Ascending aorta (tissue), 2 donors: ENCODE measurements around the gene ABHD18. TPM values are rescaled to one million over a fixed set of nuclear protein-coding genes. Genes with fewer than 3 reads are reported as not detected.
"Not testable (repeated sequence)": the region's sequence is repeated elsewhere in the genome, so short reads cannot be mapped to it uniquely, and the experiment has no call there.

Experiments used
- DNase-seq, 2 donors: peaks; one replicate each; pipeline ENCODE4 v3.0.0-alpha.2; 2019; ENCODE audit warnings: low spot score in 2 of 2
- H3K27ac ChIP-seq, 2 donors: fragments of 200-600 bp; sonication (generic); one replicate each; pipeline ENCODE4 v1.5.1; 2016 to 2017; ENCODE audit warnings: mild to moderate bottlenecking in 1 of 2
- H3K27me3 ChIP-seq: fragments of 200-600 bp; sonication (generic); one replicate; pipeline ENCODE4 v1.5.1; 2017
- H3K36me3 ChIP-seq, 2 donors: fragments of 200-600 bp; sonication (generic); one replicate each; pipeline ENCODE4 v1.5.1; 2016
- H3K4me1 ChIP-seq, 2 donors: fragments of 200-600 bp; sonication (generic); one replicate each; pipeline ENCODE4 v1.5.1; 2016 to 2017; ENCODE audit warnings: mild to moderate bottlenecking in 1 of 2
- H3K4me3 ChIP-seq, 2 donors: fragments of 200-600 bp; sonication (generic); one replicate each; pipeline ENCODE4 v1.5.1; 2016 to 2017; ENCODE audit warnings: mild to moderate bottlenecking in 1 of 2
- H3K9me3 ChIP-seq, 2 donors: fragments of 200-600 bp; sonication (generic); one replicate each; pipeline ENCODE4 v1.5.1; 2016
- intact Hi-C: fragments of 100-400 bp; cut with DNase I; formaldehyde crosslinking; loops from one replicate; pipeline ENCODE4 v1.15.1; 2023
- total RNA-seq: library from RNA; depleted of rRNA; stranded (reverse); fragments of >200 nt; gene quantifications from one replicate; pipeline ENCODE4 v1.1.0, GENCODE V29; 2016
- TF ChIP-seq, protein P1 (sequence below), 3 experiments: fragments of 200-600 bp in 2 of 3; fragments of 450-650 bp in 1 of 3; sonication (generic) in 2 of 3; IDR thresholded peaks; one replicate each; pipeline ENCODE4 v1.5.1; 2016 to 2019; ENCODE audit warnings: antibody characterized with exemption in 3 of 3, mild to moderate bottlenecking in 1 of 3, moderate library complexity in 1 of 3

ABHD18 gene
- total RNA-seq, 1 donor from 2014 or later = 3.5 TPM

DNA sequence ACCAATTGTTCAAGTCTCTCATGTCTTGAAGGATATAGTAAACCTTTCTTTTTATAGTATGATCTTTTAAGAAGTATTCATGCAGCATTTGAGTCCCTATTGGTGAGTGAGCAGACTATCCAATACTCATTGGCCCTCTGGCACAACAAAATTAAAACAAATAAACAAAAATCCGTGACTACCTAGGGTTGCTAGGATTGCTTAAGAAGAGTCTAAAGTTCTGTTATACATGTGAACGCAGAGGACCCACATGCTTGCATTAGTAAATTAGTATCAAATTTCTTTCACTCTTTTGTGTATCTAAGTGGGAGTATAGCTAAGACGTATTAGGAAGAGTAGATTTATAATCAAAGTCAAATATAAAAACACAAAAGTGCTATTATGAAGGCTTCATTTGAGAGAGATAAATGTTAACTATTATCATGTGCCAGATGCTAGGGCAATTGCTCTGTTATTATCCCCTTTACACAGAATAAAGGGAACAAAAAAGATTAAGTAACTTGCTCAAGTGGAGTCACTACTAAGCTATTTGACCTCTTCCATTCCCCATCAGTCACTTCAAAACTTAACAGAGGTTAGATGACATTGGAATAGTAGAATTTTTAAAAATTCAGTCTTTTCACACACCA, 66.7 kb downstream of the ABHD18 start:
- no peaks in the 10 kb centered on the region for H3K4me1 ChIP-seq
- H3K36me3 ChIP-seq = peaks cover 16 to 47% of the 10 kb centered on the region in 2 donors
- no peaks in the 10 kb centered on the region for H3K9me3 ChIP-seq
- no peak for DNase-seq
- TF ChIP-seq, protein P1, sequence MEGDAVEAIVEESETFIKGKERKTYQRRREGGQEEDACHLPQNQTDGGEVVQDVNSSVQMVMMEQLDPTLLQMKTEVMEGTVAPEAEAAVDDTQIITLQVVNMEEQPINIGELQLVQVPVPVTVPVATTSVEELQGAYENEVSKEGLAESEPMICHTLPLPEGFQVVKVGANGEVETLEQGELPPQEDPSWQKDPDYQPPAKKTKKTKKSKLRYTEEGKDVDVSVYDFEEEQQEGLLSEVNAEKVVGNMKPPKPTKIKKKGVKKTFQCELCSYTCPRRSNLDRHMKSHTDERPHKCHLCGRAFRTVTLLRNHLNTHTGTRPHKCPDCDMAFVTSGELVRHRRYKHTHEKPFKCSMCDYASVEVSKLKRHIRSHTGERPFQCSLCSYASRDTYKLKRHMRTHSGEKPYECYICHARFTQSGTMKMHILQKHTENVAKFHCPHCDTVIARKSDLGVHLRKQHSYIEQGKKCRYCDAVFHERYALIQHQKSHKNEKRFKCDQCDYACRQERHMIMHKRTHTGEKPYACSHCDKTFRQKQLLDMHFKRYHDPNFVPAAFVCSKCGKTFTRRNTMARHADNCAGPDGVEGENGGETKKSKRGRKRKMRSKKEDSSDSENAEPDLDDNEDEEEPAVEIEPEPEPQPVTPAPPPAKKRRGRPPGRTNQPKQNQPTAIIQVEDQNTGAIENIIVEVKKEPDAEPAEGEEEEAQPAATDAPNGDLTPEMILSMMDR (IDR thresholded peaks at IDR 0.05) = no peak
- no peak overlapping the region for H3K27ac ChIP-seq
- intact Hi-C loops = no loop called here
- no peaks in the 10 kb centered on the region for H3K27me3 ChIP-seq
- no peak overlapping the region for H3K4me3 ChIP-seq

DNA sequence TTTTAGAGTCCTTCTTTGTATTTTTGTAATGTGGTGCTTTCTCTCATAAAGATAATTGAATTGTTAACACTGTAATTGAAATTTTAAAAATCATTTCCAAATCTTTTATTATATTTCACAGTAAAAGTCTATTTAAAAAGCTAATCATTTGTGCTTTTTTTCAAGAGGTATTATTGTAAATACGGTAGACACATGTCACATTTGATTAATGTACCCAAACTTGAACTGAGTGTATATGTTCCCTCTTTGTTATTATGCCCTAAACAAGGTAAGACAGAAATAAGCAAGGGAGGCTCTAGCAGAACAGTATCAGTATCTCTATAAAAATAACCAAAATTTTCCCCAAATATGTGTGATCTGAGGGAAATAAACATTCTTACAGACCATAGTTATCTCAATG, 74.4 kb downstream of the ABHD18 start:
- DNase-seq = no peak
- Histone ChIP-seq H3K27ac (no peak overlapping the region), H3K27me3 (no peaks in the 10 kb centered on the region), H3K4me3 (no peak overlapping the region), H3K36me3 (no peaks in the 10 kb centered on the region), H3K4me1 (no peaks in the 10 kb centered on the region), H3K9me3 (no peaks in the 10 kb centered on the region)
- TF ChIP-seq, protein P1 (IDR thresholded peaks at IDR 0.05) = no peak
- intact Hi-C loops = no loop called here

DNA sequence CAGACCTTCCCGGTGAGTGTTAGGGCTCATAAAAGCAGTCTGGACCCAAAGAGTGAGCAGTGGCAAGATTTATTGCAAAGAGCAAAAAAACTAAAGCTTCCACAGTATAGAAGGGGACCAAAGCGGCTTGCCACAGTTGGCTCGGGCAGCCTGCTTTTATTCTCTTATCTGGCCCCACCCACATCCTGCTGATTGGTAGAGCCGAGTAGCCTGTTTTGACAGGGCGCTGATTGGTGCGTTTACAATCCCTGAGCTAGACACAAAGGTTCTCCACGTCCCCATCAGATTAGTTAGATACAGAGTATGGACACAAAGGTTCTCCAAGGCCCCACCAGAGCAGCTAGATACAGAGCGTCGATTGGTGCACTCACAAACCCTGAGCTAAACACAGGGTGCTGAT, 81.8 kb downstream of the ABHD18 start:
- intact Hi-C loops, DNase-seq, H3K36me3 ChIP-seq, H3K9me3 ChIP-seq, H3K4me3 ChIP-seq, H3K4me1 ChIP-seq, H3K27ac ChIP-seq, H3K27me3 ChIP-seq: not testable (repeated sequence)

DNA sequence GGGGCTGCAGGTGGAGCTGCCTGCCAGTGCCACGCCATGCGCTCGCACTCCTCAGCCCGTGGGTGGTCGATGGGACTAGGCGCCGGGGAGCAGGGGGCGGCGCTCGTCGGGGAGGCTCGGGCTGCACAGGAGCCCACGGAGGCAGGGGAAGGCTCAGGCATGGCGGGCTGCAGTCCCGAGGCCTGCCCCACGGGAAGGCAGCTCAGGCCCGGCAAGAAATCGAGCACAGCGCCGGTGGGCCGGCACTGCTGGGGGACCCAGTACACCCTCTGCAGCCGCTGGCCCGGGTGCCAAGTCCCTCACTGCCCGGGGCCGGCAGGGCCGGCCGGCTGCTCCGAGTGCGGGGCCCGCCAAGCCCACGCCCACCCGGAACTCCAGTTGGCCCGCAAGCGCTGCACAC, 82.3 kb downstream of the ABHD18 start:
- H3K36me3 ChIP-seq, H3K27ac ChIP-seq, H3K4me3 ChIP-seq, intact Hi-C loops, H3K4me1 ChIP-seq, H3K9me3 ChIP-seq, DNase-seq, H3K27me3 ChIP-seq: not testable (repeated sequence)

DNA sequence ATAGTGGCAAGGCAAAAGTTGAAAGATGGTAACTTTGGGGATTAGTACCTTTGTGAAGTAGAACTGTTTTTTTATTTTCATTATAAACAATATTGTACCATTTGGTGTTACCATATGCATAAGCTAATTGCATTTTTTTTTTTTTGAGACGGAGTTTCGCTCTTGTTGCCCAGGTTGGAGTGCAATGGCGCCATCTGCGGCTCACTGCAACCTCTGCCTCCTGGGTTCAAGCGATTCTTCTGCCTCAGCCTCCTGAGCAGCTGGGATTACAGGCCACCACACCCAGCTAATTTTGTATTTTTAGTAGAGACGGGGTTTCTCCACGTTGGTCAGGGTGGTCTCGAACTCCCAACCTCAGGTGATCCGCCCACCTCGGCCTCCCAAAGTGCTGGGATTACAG, 86.0 kb downstream of the ABHD18 start:
- H3K27me3 ChIP-seq, H3K4me3 ChIP-seq, H3K4me1 ChIP-seq, intact Hi-C loops, H3K9me3 ChIP-seq, H3K36me3 ChIP-seq, H3K27ac ChIP-seq, DNase-seq: not testable (repeated sequence)

DNA sequence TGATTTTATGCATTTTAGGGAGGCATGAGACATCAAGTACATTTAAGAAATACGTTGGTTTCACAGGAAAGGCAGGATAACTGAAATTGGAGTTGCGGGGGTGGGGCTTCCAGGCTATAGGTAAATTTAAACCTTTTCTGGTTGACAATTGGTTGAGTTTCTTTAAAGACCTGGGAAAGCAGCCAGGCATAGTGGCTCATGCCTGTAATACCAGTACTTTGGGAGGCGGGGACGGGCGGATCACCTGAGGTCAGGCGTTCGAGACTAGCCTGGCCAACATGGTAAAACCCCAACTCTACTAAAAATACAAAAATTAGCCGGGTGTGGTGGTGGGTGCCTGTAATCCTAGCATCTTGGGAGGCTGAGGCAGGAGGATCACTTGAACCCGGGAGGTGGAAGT, 89.7 kb downstream of the ABHD18 start:
- H3K4me3 ChIP-seq, intact Hi-C loops, H3K4me1 ChIP-seq, H3K36me3 ChIP-seq, DNase-seq, H3K27ac ChIP-seq, H3K9me3 ChIP-seq, H3K27me3 ChIP-seq: not testable (repeated sequence)

DNA sequence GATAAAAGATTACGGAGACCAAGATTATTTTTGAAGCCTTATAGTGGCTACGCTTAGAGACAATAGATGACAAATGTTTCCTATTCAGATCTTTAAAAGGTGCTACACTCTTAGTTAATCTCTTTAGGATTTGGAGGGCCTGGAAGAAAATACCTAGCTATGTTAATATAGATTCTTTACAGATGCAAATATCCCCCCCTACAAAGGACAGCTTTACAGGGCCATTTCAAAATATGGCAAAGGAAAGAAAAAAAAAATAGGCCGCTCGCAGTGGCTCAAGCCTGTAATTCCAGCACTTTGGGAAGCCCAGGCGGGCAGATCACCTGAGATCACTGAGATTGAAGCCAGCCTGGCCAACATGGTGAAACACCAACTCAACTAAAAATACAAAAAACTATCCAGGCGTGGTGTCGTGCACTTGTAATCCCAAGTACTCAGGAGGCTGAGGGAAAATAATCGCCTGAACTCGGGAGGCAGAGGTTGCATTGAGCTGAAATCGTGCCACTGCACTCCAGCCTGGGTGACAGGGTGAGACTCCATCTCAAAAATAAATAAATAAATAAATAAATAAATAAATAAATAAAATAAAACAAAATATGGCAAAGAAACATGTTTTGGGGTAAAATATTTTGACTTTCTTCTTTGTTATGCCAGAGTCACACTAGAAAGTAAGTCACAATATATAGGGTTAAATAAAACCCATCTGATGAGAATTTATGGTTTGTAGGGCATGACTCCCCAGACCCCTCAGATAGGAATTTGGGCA, 90.4 kb downstream of the ABHD18 start:
- intact Hi-C loops, H3K36me3 ChIP-seq, H3K27me3 ChIP-seq, DNase-seq, H3K4me3 ChIP-seq, H3K9me3 ChIP-seq, H3K27ac ChIP-seq, H3K4me1 ChIP-seq: not testable (repeated sequence)

DNA sequence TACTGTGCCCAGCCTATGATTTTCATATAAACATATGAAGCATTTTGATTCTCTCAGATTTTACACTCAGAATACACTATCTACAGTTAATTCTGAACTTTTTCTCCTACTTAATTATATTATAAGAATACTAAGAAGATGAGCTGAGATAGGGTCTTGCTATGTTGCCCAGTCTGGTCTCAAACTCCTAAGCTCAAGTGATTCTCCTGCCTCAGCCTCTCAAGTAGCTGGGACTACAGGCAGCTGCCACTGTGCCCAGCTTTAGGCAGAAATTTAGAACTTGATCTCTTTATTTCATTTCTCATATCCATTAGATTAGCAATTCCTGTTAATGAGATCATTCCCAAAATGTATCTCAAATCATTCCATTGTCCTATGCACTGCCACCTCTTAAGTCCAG, 91.2 kb downstream of the ABHD18 start:
- Histone ChIP-seq H3K9me3 (no peaks in the 10 kb centered on the region), H3K36me3 (no peaks in the 10 kb centered on the region), H3K4me1 (no peaks in the 10 kb centered on the region), H3K27ac (no peak overlapping the region), H3K4me3 (no peak overlapping the region), H3K27me3 (no peaks in the 10 kb centered on the region)
- TF ChIP-seq, protein P1 (IDR thresholded peaks at IDR 0.05) = no peak
- intact Hi-C loops = no loop called here
- DNase-seq = no peak
